ENCODE results near the gene PSTPIP2.
"Not testable (repeated sequence)": the region's sequence is repeated elsewhere in the genome, so short reads cannot be mapped to it uniquely, and the experiment has no call there.

The PSTPIP2 gene

GRCh38 chr18:45997700-45998151 lies 74.3 kb downstream of the PSTPIP2 start:
- H2AFZ ChIP-seq (ENCODE audit: low read depth, low read length), result peak overlapping the region; percentile 78
- no peak overlapping the region for H3K9ac ChIP-seq (ENCODE audit: low read length)
- H3K4me1 ChIP-seq (ENCODE audit: low read length), result peaks cover 11% of the 10 kb centered on the region
- H3K27ac ChIP-seq (ENCODE audit: low read length), result no peak overlapping the region
- H3K36me3 ChIP-seq (replicated peaks; ENCODE audit: low read depth, low read length), result no peaks in the 10 kb centered on the region
- H4K20me1 ChIP-seq (ENCODE audit: insufficient read depth, low read length), result no peaks in the 10 kb centered on the region
- H3K79me2 ChIP-seq (ENCODE audit: low read length), result no peaks in the 10 kb centered on the region
- no peak for TF ChIP-seq EZH2phosphoT487 (IDR thresholded peaks at IDR 0.05; ENCODE audit: low read depth)
- TF ChIP-seq, protein P1, sequence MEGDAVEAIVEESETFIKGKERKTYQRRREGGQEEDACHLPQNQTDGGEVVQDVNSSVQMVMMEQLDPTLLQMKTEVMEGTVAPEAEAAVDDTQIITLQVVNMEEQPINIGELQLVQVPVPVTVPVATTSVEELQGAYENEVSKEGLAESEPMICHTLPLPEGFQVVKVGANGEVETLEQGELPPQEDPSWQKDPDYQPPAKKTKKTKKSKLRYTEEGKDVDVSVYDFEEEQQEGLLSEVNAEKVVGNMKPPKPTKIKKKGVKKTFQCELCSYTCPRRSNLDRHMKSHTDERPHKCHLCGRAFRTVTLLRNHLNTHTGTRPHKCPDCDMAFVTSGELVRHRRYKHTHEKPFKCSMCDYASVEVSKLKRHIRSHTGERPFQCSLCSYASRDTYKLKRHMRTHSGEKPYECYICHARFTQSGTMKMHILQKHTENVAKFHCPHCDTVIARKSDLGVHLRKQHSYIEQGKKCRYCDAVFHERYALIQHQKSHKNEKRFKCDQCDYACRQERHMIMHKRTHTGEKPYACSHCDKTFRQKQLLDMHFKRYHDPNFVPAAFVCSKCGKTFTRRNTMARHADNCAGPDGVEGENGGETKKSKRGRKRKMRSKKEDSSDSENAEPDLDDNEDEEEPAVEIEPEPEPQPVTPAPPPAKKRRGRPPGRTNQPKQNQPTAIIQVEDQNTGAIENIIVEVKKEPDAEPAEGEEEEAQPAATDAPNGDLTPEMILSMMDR (IDR thresholded peaks at IDR 0.05; ENCODE audit: low read depth, low read length), result no peak
- no peaks in the 10 kb centered on the region for H3K9me3 ChIP-seq (ENCODE audit: insufficient read depth, low read length)
- H3K4me2 ChIP-seq (ENCODE audit: low read length), result peak overlapping the region; percentile 75
- H3K4me3 ChIP-seq (ENCODE audit: low read length), result peak overlapping the region; percentile 60
- peaks cover 27% of the 10 kb centered on the region for H3K27me3 ChIP-seq (ENCODE audit: low read depth, low read length)

DNA sequence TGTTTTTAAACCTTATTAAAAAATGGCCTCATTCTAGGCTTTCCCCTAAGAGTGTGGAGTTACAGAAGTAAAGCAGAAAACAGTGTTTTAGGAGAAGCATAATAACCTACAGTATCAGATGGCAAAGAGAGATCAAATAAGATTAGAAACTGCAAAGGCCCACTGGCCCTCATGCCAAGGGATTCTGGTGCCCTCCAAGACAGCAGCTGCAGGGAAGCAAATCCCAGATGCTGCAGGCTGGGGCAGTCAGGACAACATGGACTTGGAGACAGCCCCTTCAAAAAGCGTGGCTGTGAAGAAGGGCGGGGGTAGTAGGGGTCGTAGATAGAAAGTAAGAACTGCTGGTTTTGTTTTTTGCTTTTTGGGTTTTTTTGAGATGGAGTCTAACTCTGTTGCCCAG lies 76.6 kb downstream of the PSTPIP2 start:
- Histone ChIP-seq H3K9me3 (ENCODE audit: insufficient read depth, low read length) (no peaks in the 10 kb centered on the region), H3K79me2 (ENCODE audit: low read length) (no peaks in the 10 kb centered on the region), H2AFZ (ENCODE audit: low read depth, low read length) (no peak overlapping the region), H3K9ac (ENCODE audit: low read length) (no peak overlapping the region), H4K20me1 (ENCODE audit: insufficient read depth, low read length) (no peaks in the 10 kb centered on the region), H3K4me1 (ENCODE audit: low read length) (peaks cover 11% of the 10 kb centered on the region), H3K4me2 (ENCODE audit: low read length) (no peak overlapping the region), H3K27me3 (ENCODE audit: low read depth, low read length) (peaks cover 15% of the 10 kb centered on the region), H3K27ac (ENCODE audit: low read length) (no peak overlapping the region), H3K4me3 (ENCODE audit: low read length) (no peak overlapping the region), H3K36me3 (replicated peaks; ENCODE audit: low read depth, low read length) (no peaks in the 10 kb centered on the region)
- no peak for TF ChIP-seq EZH2phosphoT487 (IDR thresholded peaks at IDR 0.05; ENCODE audit: low read depth)
- TF ChIP-seq, protein P1 (IDR thresholded peaks at IDR 0.05; ENCODE audit: low read depth, low read length), result no peak

GRCh38 chr18:45993438-45993837 lies 78.6 kb downstream of the PSTPIP2 start:
- peaks cover 11% of the 10 kb centered on the region for H3K4me1 ChIP-seq (ENCODE audit: low read length)
- no peak overlapping the region for H3K9ac ChIP-seq (ENCODE audit: low read length)
- H2AFZ ChIP-seq (ENCODE audit: low read depth, low read length), result no peak overlapping the region
- H3K79me2 ChIP-seq (ENCODE audit: low read length), result no peaks in the 10 kb centered on the region
- no peak overlapping the region for H3K4me3 ChIP-seq (ENCODE audit: low read length)
- H4K20me1 ChIP-seq (ENCODE audit: insufficient read depth, low read length), result no peaks in the 10 kb centered on the region
- H3K36me3 ChIP-seq (replicated peaks; ENCODE audit: low read depth, low read length), result no peaks in the 10 kb centered on the region
- H3K4me2 ChIP-seq (ENCODE audit: low read length), result no peak overlapping the region
- no peaks in the 10 kb centered on the region for H3K9me3 ChIP-seq (ENCODE audit: insufficient read depth, low read length)
- TF ChIP-seq, protein P1 (IDR thresholded peaks at IDR 0.05; ENCODE audit: low read depth, low read length), result no peak
- no peak for TF ChIP-seq EZH2phosphoT487 (IDR thresholded peaks at IDR 0.05; ENCODE audit: low read depth)
- peaks cover 22% of the 10 kb centered on the region for H3K27me3 ChIP-seq (ENCODE audit: low read depth, low read length)
- H3K27ac ChIP-seq (ENCODE audit: low read length), result no peak overlapping the region

DNA sequence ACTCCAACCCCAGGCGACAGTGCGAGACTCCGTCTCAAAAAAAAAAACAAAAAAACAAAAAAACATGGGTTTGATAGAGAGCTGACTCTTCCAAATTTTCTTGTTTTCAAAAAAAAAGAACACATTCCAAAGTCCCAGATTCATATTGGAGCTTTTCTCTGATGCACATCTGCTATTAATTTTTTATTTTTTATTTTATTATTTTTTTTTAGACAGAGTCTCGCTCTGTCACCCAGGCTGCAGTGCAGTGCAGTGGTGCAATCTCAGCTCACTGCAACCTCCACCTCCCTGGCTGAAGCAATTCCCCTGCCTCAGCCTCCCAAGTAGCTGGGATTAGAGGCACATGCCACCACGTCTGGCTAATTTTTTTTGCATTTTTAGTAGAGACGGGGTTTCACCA lies 79.5 kb downstream of the PSTPIP2 start:
- H3K4me3 ChIP-seq (ENCODE audit: low read length); H3K9ac ChIP-seq (ENCODE audit: low read length); H3K27ac ChIP-seq (ENCODE audit: low read length); H3K4me2 ChIP-seq (ENCODE audit: low read length); H3K79me2 ChIP-seq (ENCODE audit: low read length); H2AFZ ChIP-seq (ENCODE audit: low read depth, low read length); H3K4me1 ChIP-seq (ENCODE audit: low read length); H3K9me3 ChIP-seq (ENCODE audit: insufficient read depth, low read length); H3K36me3 ChIP-seq (replicated peaks; ENCODE audit: low read depth, low read length); H4K20me1 ChIP-seq (ENCODE audit: insufficient read depth, low read length): not testable (repeated sequence)
- H3K27me3 ChIP-seq (ENCODE audit: low read depth, low read length), result peaks cover 25% of the 10 kb centered on the region

DNA sequence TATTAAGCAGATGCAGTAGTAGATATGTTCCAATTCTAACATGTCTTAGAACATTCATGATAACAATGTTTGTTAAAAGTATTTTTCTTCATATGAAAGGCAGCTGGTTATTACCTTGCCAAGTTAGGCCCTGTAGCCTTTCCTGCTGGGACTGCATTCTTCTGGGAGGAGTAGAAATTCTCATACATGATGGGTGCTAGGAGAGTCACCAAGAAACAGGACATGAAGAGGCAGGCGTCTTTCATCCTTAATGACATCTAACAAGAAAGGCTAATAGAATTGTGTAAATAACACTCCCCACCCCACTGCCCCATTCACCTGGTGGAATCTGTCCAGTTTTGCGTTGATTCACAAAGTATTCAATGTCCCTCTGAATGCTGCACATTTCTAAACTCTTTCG lies 80.3 kb downstream of the PSTPIP2 start:
- Histone ChIP-seq H3K9me3 (ENCODE audit: insufficient read depth, low read length) (no peaks in the 10 kb centered on the region), H3K79me2 (ENCODE audit: low read length) (no peaks in the 10 kb centered on the region), H3K4me2 (ENCODE audit: low read length) (no peak overlapping the region), H4K20me1 (ENCODE audit: insufficient read depth, low read length) (no peaks in the 10 kb centered on the region), H2AFZ (ENCODE audit: low read depth, low read length) (no peak overlapping the region), H3K36me3 (replicated peaks; ENCODE audit: low read depth, low read length) (no peaks in the 10 kb centered on the region), H3K4me3 (ENCODE audit: low read length) (no peak overlapping the region), H3K4me1 (ENCODE audit: low read length) (no peaks in the 10 kb centered on the region), H3K9ac (ENCODE audit: low read length) (no peak overlapping the region), H3K27me3 (ENCODE audit: low read depth, low read length) (peaks cover 25% of the 10 kb centered on the region), H3K27ac (ENCODE audit: low read length) (no peak overlapping the region)
- no peak for TF ChIP-seq EZH2phosphoT487 (IDR thresholded peaks at IDR 0.05; ENCODE audit: low read depth)
- TF ChIP-seq, protein P1 (IDR thresholded peaks at IDR 0.05; ENCODE audit: low read depth, low read length), result no peak
